Measurements from ENCODE around the gene IRF2. TPM values are rescaled to one million over a fixed set of nuclear protein-coding genes. Genes with fewer than 3 reads are reported as not detected.

Gene IRF2
- 10 to 100 TPM; 17.3 to 24.6 TPM for total RNA-seq
- 9.1 TPM for polyA plus RNA-seq (2013, experiment 1 of 2)
- 9.0 TPM for polyA plus RNA-seq (2013, experiment 2 of 2)
- long read RNA-seq, experiment 1, partial matches to known transcripts: 0 of 5 reads
- long read RNA-seq, experiment 1, other reads (novel, unspliced or antisense): 4 of 5 reads
- long read RNA-seq, experiment 2, transcript IRF2-201 (9 exons, 2,303 nt): major isoform, 14 of 19 reads
- long read RNA-seq, experiment 2, partial matches to known transcripts: 0 of 19 reads
- long read RNA-seq, experiment 2, other reads (novel, unspliced or antisense): 5 of 19 reads
- long read RNA-seq, experiment 3, transcript IRF2-201 (9 exons, 2,303 nt): major isoform, 7 of 12 reads
- long read RNA-seq, experiment 3, partial matches to known transcripts: 1 of 12 reads
- long read RNA-seq, experiment 3, other reads (novel, unspliced or antisense): 4 of 12 reads
- long read RNA-seq, experiment 4, transcript IRF2-201 (9 exons, 2,303 nt): major isoform, 6 of 12 reads
- long read RNA-seq, experiment 4, partial matches to known transcripts: 2 of 12 reads
- long read RNA-seq, experiment 4, other reads (novel, unspliced or antisense): 4 of 12 reads

DNA sequence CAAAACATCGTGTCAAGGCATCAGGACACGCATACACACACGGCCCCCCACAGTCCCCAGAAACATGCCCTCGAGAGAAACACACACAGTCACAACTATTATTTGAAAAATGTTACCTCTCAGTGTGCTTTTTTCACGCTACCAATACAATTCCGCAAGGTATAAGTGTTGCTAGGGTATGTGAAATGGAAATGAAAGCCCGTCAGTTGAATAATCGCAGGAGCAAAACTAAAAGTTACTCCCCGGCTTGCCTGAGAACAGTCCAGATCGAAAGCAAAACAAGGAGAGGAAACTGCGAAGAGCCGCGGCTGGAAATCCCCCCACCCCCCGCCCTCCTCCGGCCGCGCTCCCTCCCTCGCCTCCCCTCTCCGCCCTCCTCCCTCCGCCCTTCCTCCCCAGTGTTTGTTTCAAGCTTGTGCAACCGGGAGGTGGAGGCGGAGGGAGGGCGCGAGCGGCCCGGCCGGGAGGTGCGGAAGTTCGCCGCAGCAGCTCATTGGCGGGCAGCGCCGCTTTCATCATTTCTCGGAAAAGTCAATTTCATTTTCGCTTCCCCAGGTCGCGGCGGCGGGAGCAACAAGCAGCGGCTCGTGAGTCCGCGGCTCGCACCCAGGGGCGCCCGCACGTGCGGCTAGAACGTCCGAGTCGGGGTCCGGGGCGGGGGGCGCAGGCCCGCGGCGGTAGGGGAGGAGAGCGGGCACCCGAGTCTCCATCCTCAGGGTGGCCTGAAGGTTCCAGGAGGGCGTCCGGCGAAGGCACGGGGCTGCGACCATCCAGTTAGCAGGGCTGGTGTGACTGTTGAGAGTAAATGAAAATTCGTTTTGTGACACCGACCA lies at the start of gene IRF2:
TSS of gene IRF2 (minus strand) at position 288 of the 833 bp plus-strand sequence. CDS start 45,486 bp downstream, outside the sequence.
- 0% methylated on average over 18 to 65 of the region's 66 CpGs for WGBS, 2 experiments (ENCODE audit: insufficient coverage in 1 of 2, insufficient read length in 1 of 2)
- no peaks in the 10 kb centered on the region for H3K9me3 ChIP-seq (ENCODE audit: control insufficient read depth, low read length)
- H3K4me3 ChIP-seq (ENCODE audit: low read length): peak within 1 kb of the TSS; percentile 100
- no peaks in the 10 kb centered on the region for H3K36me3 Mint-ChIP-seq (ENCODE audit: low read depth)
- H3K27me3 Mint-ChIP-seq (ENCODE audit: insufficient read depth): no peaks in the 10 kb centered on the region
- H3K27me3 ChIP-seq (ENCODE audit: control insufficient read depth, insufficient read depth, low read length, poor library complexity, severe bottlenecking): no peaks in the 10 kb centered on the region
- H3K9me3 Mint-ChIP-seq: no peaks in the 10 kb centered on the region
- peak within 1 kb of the TSS; percentile 84 for H3K9ac ChIP-seq (ENCODE audit: extremely low read depth, low read length, poor library complexity, severe bottlenecking)
- H3K27ac ChIP-seq (ENCODE audit: low read depth, low read length): peak within 1 kb of the TSS; percentile 74
- no peaks in the 10 kb centered on the region for H3K36me3 ChIP-seq (ENCODE audit: control insufficient read depth, insufficient read depth, low read length)
- DNase-seq: peak; percentile 96
- TF ChIP-seq, protein P1, sequence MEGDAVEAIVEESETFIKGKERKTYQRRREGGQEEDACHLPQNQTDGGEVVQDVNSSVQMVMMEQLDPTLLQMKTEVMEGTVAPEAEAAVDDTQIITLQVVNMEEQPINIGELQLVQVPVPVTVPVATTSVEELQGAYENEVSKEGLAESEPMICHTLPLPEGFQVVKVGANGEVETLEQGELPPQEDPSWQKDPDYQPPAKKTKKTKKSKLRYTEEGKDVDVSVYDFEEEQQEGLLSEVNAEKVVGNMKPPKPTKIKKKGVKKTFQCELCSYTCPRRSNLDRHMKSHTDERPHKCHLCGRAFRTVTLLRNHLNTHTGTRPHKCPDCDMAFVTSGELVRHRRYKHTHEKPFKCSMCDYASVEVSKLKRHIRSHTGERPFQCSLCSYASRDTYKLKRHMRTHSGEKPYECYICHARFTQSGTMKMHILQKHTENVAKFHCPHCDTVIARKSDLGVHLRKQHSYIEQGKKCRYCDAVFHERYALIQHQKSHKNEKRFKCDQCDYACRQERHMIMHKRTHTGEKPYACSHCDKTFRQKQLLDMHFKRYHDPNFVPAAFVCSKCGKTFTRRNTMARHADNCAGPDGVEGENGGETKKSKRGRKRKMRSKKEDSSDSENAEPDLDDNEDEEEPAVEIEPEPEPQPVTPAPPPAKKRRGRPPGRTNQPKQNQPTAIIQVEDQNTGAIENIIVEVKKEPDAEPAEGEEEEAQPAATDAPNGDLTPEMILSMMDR (conservative IDR thresholded peaks at IDR 0.05): peak; percentile 22
- peak within 1 kb of the TSS; percentile 83 for H3K4me3 Mint-ChIP-seq
- peaks cover 32% of the 10 kb centered on the region for H3K4me1 Mint-ChIP-seq
- peak within 1 kb of the TSS; percentile 88 for H3K27ac Mint-ChIP-seq
- H3K4me1 ChIP-seq (ENCODE audit: control insufficient read depth, insufficient read depth, low read length): peaks cover 5% of the 10 kb centered on the region

DNA sequence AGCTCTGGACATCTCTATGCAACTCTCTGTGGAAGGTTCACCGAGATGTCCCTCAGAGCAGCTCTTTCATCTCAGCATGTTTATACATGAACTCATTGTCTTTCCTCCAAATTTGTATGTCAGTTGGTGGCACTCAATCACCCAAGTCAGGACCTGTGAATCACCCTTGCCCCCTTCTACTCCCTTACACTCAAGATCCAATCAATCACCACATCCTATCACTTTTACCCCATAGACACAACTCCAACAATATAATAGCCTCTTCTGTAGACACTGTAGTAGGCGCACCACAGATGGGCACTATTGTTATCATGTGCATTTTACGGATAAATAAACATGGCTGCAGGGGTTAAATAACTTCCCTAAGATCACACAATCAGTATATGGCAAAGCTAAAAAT lies 41.3 kb upstream of the IRF2 start:
- Mint-ChIP-seq H3K9me3 (peaks cover 22% of the 10 kb centered on the region), H3K4me3 (no peak overlapping the region), H3K36me3 (ENCODE audit: low read depth) (no peaks in the 10 kb centered on the region), H3K4me1 (no peaks in the 10 kb centered on the region), H3K27ac (no peak overlapping the region), H3K27me3 (ENCODE audit: insufficient read depth) (no peaks in the 10 kb centered on the region)
- no peaks in the 10 kb centered on the region for H3K27me3 ChIP-seq (ENCODE audit: control insufficient read depth, insufficient read depth, low read length, poor library complexity, severe bottlenecking)
- peaks cover 7% of the 10 kb centered on the region for H3K9me3 ChIP-seq (ENCODE audit: control insufficient read depth, low read length)
- H3K36me3 ChIP-seq (ENCODE audit: control insufficient read depth, insufficient read depth, low read length): no peaks in the 10 kb centered on the region
- no peaks in the 10 kb centered on the region for H3K4me1 ChIP-seq (ENCODE audit: control insufficient read depth, insufficient read depth, low read length)
- H3K9ac ChIP-seq (ENCODE audit: extremely low read depth, low read length, poor library complexity, severe bottlenecking): no peak overlapping the region
- TF ChIP-seq, protein P1 (conservative IDR thresholded peaks at IDR 0.05): no peak
- WGBS, 2 experiments (ENCODE audit: insufficient coverage in 1 of 2, insufficient read length in 1 of 2): 63 to 93% methylated on average over 2 to 3 of the region's 3 CpGs
- DNase-seq: no peak
- no peak overlapping the region for H3K27ac ChIP-seq (ENCODE audit: low read depth, low read length)
- no peak overlapping the region for H3K4me3 ChIP-seq (ENCODE audit: low read length)

All from endodermal cell (in vitro differentiated cells).